ENCODE data around the gene THAP3. TPM values are rescaled to one million over a fixed set of nuclear protein-coding genes. Genes with fewer than 3 reads are reported as not detected.

THAP3 gene
- polyA plus RNA-seq, 1 experiment, result 7.8 TPM

- ChIA-PET CTCF (interaction anchor here (1.1 to 1.4 kb wide), 2 partner anchors 37 to 56 kb away, joined by 3 to 4 read pairs; partner anchors contain the start of gene NOL9), POLR2A (no interaction called here)
- H3K27me3 ChIP-seq (ENCODE audit: control insufficient read depth, insufficient read depth, low read length), result no peaks in the 10 kb centered on the region
- no peak for DNase-seq (ENCODE audit: low read depth, low spot score)
- no peak overlapping the region for H3K4me3 ChIP-seq (ENCODE audit: low read depth, low read length)
- no peak overlapping the region for H3K27ac ChIP-seq (ENCODE audit: low read depth, low read length)
- H3K9me3 ChIP-seq (ENCODE audit: control insufficient read depth, insufficient read depth, low read length), result no peaks in the 10 kb centered on the region
- TF ChIP-seq CTCF (IDR thresholded peaks at IDR 0.05; ENCODE audit: low read depth, low read length), result no peak
Measured at GRCh38 chr1:6591222-6591621, 33.4 kb upstream of the THAP3 start.

DNA sequence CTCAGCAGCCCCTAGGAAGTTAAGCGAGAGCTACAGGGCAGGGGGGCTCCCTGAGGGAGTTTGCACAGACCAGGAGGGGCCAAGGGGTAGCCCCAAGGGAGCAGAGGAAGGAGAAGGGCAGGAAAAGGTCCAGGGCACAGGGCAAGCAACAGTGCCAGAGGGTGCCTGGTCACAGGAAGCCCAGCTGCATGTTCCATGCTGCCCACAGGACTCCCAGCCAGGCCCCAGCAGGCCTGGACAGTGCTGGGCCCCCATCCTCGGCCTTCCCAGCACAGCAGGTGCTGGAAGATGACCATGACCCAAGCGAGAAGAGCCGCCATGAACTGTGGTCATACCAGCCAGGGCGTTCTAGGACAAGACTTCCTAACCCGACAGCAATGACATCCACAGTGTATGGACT, 33.0 kb upstream of the THAP3 start:
- DNase-seq (ENCODE audit: low read depth, low spot score), result no peak
- H3K4me3 ChIP-seq (ENCODE audit: low read depth, low read length), result no peak overlapping the region
- no peaks in the 10 kb centered on the region for H3K27me3 ChIP-seq (ENCODE audit: control insufficient read depth, insufficient read depth, low read length)
- no peak overlapping the region for H3K27ac ChIP-seq (ENCODE audit: low read depth, low read length)
- ChIA-PET POLR2A (no interaction called here), CTCF (interaction anchor here (1.1 to 1.4 kb wide), 2 partner anchors 37 to 55 kb away, joined by 3 to 4 read pairs; partner anchors contain the start of gene NOL9)
- TF ChIP-seq CTCF (IDR thresholded peaks at IDR 0.05; ENCODE audit: low read depth, low read length), result no peak
- no peaks in the 10 kb centered on the region for H3K9me3 ChIP-seq (ENCODE audit: control insufficient read depth, insufficient read depth, low read length)

GRCh38 chr1:6592441-6592840, 32.2 kb upstream of the THAP3 start:
- no peaks in the 10 kb centered on the region for H3K9me3 ChIP-seq (ENCODE audit: control insufficient read depth, insufficient read depth, low read length)
- POLR2A ChIA-PET, result no interaction called here
- CTCF ChIA-PET, result interaction anchor here (0.6 kb wide), 1 partner anchor 54 kb away, joined by 3 read pairs; no protein-coding TSS in a partner anchor
- no peak overlapping the region for H3K27ac ChIP-seq (ENCODE audit: low read depth, low read length)
- H3K4me3 ChIP-seq (ENCODE audit: low read depth, low read length), result no peak overlapping the region
- no peak for TF ChIP-seq CTCF (IDR thresholded peaks at IDR 0.05; ENCODE audit: low read depth, low read length)
- no peak for DNase-seq (ENCODE audit: low read depth, low spot score)
- no peaks in the 10 kb centered on the region for H3K27me3 ChIP-seq (ENCODE audit: control insufficient read depth, insufficient read depth, low read length)

- Histone ChIP-seq H3K27ac (ENCODE audit: low read depth, low read length) (no peak overlapping the region), H3K9me3 (ENCODE audit: control insufficient read depth, insufficient read depth, low read length) (no peaks in the 10 kb centered on the region), H3K4me3 (ENCODE audit: low read depth, low read length) (no peak overlapping the region), H3K27me3 (ENCODE audit: control insufficient read depth, insufficient read depth, low read length) (no peaks in the 10 kb centered on the region)
- TF ChIP-seq CTCF (IDR thresholded peaks at IDR 0.05; ENCODE audit: low read depth, low read length), result no peak
- DNase-seq (ENCODE audit: low read depth, low spot score), result no peak
- CTCF ChIA-PET, result interaction anchor here (0.6 to 0.7 kb wide), 2 partner anchors 38 to 53 kb away, joined by 3 read pairs; partner anchors contain the start of gene TAS1R1
- POLR2A ChIA-PET, result no interaction called here
Measured at GRCh38 chr1:6592865-6593593, 31.6 kb upstream of the THAP3 start.

GRCh38 chr1:6593810-6594209, 30.9 kb upstream of the THAP3 start:
- no peaks in the 10 kb centered on the region for H3K9me3 ChIP-seq (ENCODE audit: control insufficient read depth, insufficient read depth, low read length)
- CTCF ChIA-PET, result no interaction called here
- no peak for TF ChIP-seq CTCF (IDR thresholded peaks at IDR 0.05; ENCODE audit: low read depth, low read length)
- POLR2A ChIA-PET, result no interaction called here
- no peak for DNase-seq (ENCODE audit: low read depth, low spot score)
- no peak overlapping the region for H3K27ac ChIP-seq (ENCODE audit: low read depth, low read length)
- no peaks in the 10 kb centered on the region for H3K27me3 ChIP-seq (ENCODE audit: control insufficient read depth, insufficient read depth, low read length)
- H3K4me3 ChIP-seq (ENCODE audit: low read depth, low read length), result no peak overlapping the region

Data from AG04450 (cell line).